Kidney (tissue), 14 donors: ENCODE measurements around the gene LIME1. TPM values are rescaled to one million over a fixed set of nuclear protein-coding genes. Genes with fewer than 3 reads are reported as not detected.

Experiments used
- DNase-seq, 5 donors: peaks; one replicate each; pipeline ENCODE4 v3.0.0-alpha.2; 2013 to 2020
- FAIRE-seq: peaks from 2 replicates; lab custom pipeline; 2012; peaks lifted over from hg19 to GRCh38; lab: Jason Lieb, UNC
- H3K27ac ChIP-seq, 2 donors: one replicate each; pipeline ENCODE4 v1.7.0; 2013; ENCODE audit warnings: low read depth in 2 of 2, low read length in 2 of 2, inconsistent platforms in 1 of 2
- H3K27me3 ChIP-seq: one replicate; pipeline ENCODE4 v1.7.1; 2013; ENCODE audit warnings: low read length, inconsistent platforms; ENCODE audit not compliant: control insufficient read depth, insufficient read depth
- H3K36me3 ChIP-seq, 3 donors: one replicate each; pipeline versions ENCODE4 v1.7.0 to v1.7.1; 2013; ENCODE audit warnings: low read length in 3 of 3, control low read depth in 1 of 3, inconsistent platforms in 1 of 3; ENCODE audit not compliant: insufficient read depth in 3 of 3, control insufficient read depth in 2 of 3
- H3K4me1 ChIP-seq, 3 donors: one replicate each; pipeline versions ENCODE4 v1.7.0 to v1.7.1; 2013; ENCODE audit warnings: low read length in 3 of 3, inconsistent platforms in 1 of 3, low read depth in 1 of 3; ENCODE audit not compliant: control insufficient read depth in 2 of 3, insufficient read depth in 2 of 3
- H3K4me3 ChIP-seq, 3 donors: one replicate each; pipeline versions ENCODE4 v1.7.0 to v1.8.1; 2013; ENCODE audit warnings: low read length in 3 of 3, control low read depth in 1 of 3, inconsistent platforms in 1 of 3
- H3K9ac ChIP-seq, 3 donors: one replicate each; pipeline versions ENCODE4 v1.7.0 to v1.7.1; 2013; ENCODE audit warnings: low read length in 3 of 3, control low read depth in 1 of 3, inconsistent platforms in 1 of 3
- H3K9me3 ChIP-seq, 3 donors: one replicate each; pipeline versions ENCODE4 v1.7.0 to v1.7.1; 2013; ENCODE audit warnings: low read length in 3 of 3, control low read depth in 1 of 3, inconsistent platforms in 1 of 3; ENCODE audit not compliant: control insufficient read depth in 2 of 3, insufficient read depth in 1 of 3
- intact Hi-C: fragments of 100-400 bp; cut with DNase I; formaldehyde crosslinking; loops from one replicate; pipeline ENCODE4 v1.11.1; 2022
- polyA plus RNA-seq: library from polyadenylated mRNA; stranded (reverse); fragments of 350-450 nt; fragmentation: Illumina TruSeq; extraction: RNeasy Lipid Tissue Mini Kit (QIAGEN cat#74804); gene quantifications from one replicate; pipeline ENCODE4 v1.2.3, GENCODE V29; 2014; ENCODE audit warnings: low read depth, low replicate concordance; ENCODE audit not compliant: insufficient read depth
- total RNA-seq: library from RNA; stranded (reverse); fragmentation: NEBNext Ultra II Directional; extraction: Animal tissue kit (Norgen Biotek cat#: 25700); gene quantifications from one replicate; pipeline ENCODE4 v1.2.1, GENCODE V29; 2021
- TF ChIP-seq, protein P1 (sequence below): IDR thresholded peaks from 3 replicates; pipeline ENCODE4 v1.5.1; 2012; ENCODE audit warnings: mild to moderate bottlenecking, moderate library complexity, borderline replicate concordance; ENCODE audit not compliant: insufficient read depth; ENCODE audit errors: extremely low read depth
- donor health status: control.
- donor health status: control.
- donor health status: control.
- donor health status: control.
- donor health status: control.
- donor health status: DM: yes; HTN: yes; CAD: no.
- donor health status: Normal renal cell carcinoma (clear cell type).

LIME1 gene
- total and polyA plus RNA-seq, 2 donors from 2014 or later = 12.1 to 114 TPM

DNA sequence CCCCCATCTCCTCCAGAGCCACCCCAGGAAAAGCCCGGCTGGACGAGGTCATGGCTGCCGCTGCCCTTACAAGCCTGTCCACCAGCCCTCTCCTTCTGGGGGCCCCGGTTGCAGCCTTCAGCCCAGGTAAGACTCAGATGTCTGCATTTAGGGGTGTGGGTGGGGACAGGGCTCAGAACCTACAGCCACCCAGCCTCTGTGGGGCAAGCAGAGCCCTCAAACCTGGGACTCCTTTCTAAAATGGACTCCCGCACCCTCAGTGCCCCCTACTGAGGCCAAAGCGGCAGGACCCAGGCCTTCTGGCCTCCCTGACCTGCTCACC, 4.9 kb downstream of the LIME1 start:
- no peak for DNase-seq
- Histone ChIP-seq H3K4me1 (peaks cover 0 to 16% (median 5%) of the 10 kb centered on the region in 3 donors), H3K9me3 (no peaks in the 10 kb centered on the region), H3K27ac (peak overlapping the region; percentile 89 to 92), H3K9ac (peak overlapping the region in 2 of 3 donors; percentile 32 to 40), H3K27me3 (no peaks in the 10 kb centered on the region), H3K36me3 (peaks cover 0 to 13% (median 2%) of the 10 kb centered on the region in 3 donors), H3K4me3 (peak overlapping the region; percentile 12 to 71 (median 60))
- FAIRE-seq = no peak
- intact Hi-C loops = no loop called here
- TF ChIP-seq, protein P1, sequence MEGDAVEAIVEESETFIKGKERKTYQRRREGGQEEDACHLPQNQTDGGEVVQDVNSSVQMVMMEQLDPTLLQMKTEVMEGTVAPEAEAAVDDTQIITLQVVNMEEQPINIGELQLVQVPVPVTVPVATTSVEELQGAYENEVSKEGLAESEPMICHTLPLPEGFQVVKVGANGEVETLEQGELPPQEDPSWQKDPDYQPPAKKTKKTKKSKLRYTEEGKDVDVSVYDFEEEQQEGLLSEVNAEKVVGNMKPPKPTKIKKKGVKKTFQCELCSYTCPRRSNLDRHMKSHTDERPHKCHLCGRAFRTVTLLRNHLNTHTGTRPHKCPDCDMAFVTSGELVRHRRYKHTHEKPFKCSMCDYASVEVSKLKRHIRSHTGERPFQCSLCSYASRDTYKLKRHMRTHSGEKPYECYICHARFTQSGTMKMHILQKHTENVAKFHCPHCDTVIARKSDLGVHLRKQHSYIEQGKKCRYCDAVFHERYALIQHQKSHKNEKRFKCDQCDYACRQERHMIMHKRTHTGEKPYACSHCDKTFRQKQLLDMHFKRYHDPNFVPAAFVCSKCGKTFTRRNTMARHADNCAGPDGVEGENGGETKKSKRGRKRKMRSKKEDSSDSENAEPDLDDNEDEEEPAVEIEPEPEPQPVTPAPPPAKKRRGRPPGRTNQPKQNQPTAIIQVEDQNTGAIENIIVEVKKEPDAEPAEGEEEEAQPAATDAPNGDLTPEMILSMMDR = no peak

DNA sequence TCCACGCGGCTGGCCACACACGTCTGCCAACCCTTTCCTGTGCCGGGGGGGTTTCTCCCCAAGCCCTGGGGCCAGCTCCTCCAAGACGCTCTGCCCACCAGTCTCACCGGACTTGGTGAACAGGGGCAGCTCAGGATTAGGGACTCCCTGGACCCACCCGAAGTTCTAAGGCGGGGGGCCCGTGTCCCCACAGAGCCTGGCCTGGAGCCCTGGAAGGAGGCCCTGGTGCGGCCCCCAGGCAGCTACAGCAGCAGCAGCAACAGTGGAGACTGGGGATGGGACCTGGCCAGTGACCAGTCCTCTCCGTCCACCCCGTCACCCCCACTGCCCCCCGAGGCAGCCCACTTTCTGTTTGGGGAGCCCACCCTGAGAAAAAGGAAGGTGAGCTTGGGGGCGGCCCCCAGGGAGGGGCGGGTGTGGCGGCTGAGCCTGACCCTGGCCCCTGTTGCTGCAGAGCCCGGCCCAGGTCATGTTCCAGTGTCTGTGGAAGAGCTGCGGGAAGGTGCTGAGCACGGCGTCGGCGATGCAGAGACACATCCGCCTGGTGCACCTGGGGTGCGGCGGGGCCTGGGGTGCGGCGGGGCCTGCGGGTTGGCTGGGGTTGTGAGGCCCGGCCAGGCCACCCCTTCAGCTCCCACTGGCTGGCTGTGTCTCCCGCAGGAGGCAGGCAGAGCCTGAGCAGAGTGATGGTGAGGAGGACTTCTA, 5.4 kb downstream of the LIME1 start:
- H3K27ac ChIP-seq = peak overlapping the region; percentile 89 to 92
- peak overlapping the region in 2 of 3 donors; percentile 32 to 40 for H3K9ac ChIP-seq
- H3K27me3 ChIP-seq = no peaks in the 10 kb centered on the region
- peak in 2 of 5 donors; percentile 71 to 76 for DNase-seq
- peaks cover 0 to 13% (median 2%) of the 10 kb centered on the region in 3 donors for H3K36me3 ChIP-seq
- peaks cover 0 to 16% (median 5%) of the 10 kb centered on the region in 3 donors for H3K4me1 ChIP-seq
- intact Hi-C loops = no loop called here
- TF ChIP-seq, protein P1 = no peak
- FAIRE-seq = no peak
- H3K4me3 ChIP-seq = peak overlapping the region in 2 of 3 donors; percentile 60 to 71
- H3K9me3 ChIP-seq = no peaks in the 10 kb centered on the region

DNA sequence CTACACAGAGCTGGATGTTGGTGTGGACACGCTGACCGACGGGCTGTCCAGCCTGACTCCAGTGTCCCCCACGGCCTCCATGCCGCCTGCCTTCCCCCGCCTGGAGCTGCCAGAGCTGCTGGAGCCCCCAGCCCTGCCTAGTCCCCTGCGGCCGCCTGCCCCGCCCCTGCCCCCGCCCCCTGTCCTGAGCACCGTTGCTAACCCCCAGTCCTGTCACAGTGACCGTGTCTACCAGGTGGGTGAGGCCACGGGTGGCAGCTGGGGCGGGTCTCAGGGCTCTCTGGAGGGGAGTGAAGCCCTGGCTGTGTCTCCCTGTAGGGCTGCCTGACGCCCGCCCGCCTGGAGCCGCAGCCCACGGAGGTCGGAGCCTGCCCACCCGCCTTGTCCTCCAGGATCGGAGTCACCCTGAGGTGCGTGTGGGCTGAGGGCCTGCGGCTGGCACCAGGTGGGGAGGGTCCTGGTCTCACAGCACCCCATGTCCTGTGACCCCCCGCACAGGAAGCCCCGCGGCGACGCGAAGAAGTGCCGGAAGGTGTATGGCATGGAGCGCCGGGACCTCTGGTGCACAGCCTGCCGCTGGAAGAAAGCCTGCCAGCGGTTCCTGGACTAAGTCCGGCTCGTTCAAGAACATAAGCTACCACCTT, 6.0 kb downstream of the LIME1 start:
- H3K27ac ChIP-seq = peak overlapping the region in 1 of 2 donors; percentile 9
- H3K4me1 ChIP-seq = peaks cover 0 to 16% (median 5%) of the 10 kb centered on the region in 3 donors
- H3K36me3 ChIP-seq = peaks cover 0 to 13% (median 2%) of the 10 kb centered on the region in 3 donors
- peak in 2 of 5 donors; percentile 62 to 82 for DNase-seq
- TF ChIP-seq, protein P1 = no peak
- H3K27me3 ChIP-seq = no peaks in the 10 kb centered on the region
- H3K9ac ChIP-seq = no peak overlapping the region
- intact Hi-C loops = no loop called here
- H3K9me3 ChIP-seq = no peaks in the 10 kb centered on the region
- FAIRE-seq = no peak
- peak overlapping the region in 1 of 3 donors; percentile 71 for H3K4me3 ChIP-seq
